Stimulated activated effector memory CD8-positive, alpha-beta T cell treated with anti-CD3 and anti-CD28 coated beads, Interleukin-12 subunit alpha, Interleukin-12 subunit beta, amount 100 ng/mL, for 72 hours (primary cell): Measurements from ENCODE around the gene MRPL54.

ENCODE experiments used
- ATAC-seq: fragments of 150-1000 bp; cut with Tn5 transposase; 2 replicates; pipeline ENCODE4 v1.10.0; 2021
- DNase-seq, 2 donors: peaks; one replicate each; pipeline ENCODE4 v3.0.0; 2021 to 2022; ENCODE audit warnings: low spot score in 2 of 2
- H3K27ac Mint-ChIP-seq: one replicate; pipeline ENCODE4 v1.8.0; 2022; ENCODE audit warnings: mild to moderate bottlenecking, mixed read lengths
- H3K36me3 Mint-ChIP-seq: one replicate; pipeline ENCODE4 v1.8.0; 2022; ENCODE audit warnings: mild to moderate bottlenecking, mixed read lengths
- H3K4me1 Mint-ChIP-seq: one replicate; pipeline ENCODE4 v1.8.0; 2022; ENCODE audit warnings: mixed read lengths
- H3K4me3 Mint-ChIP-seq: one replicate; pipeline ENCODE4 v1.8.0; 2022; ENCODE audit warnings: mild to moderate bottlenecking, mixed read lengths
- H3K9me3 Mint-ChIP-seq: one replicate; pipeline ENCODE4 v1.8.0; 2022; ENCODE audit warnings: mixed read lengths

The MRPL54 gene

GRCh38 chr19:3762501-3763459, at the start of gene MRPL54:
Gene MRPL54, plus strand, starts transcription at chr19:3762682. Its CDS starts 19 bp downstream, at chr19:3762701.
- ATAC-seq (peak; percentile 90), DNase-seq (peak; percentile 99 to 100)
- H3K4me3 Mint-ChIP-seq: peak within 1 kb of the TSS; percentile 99

GRCh38 chr19:3716147-3716668, 46.3 kb upstream of the MRPL54 start:
- H3K9me3 Mint-ChIP-seq: no peaks in the 10 kb centered on the region
- H3K27ac Mint-ChIP-seq: no peak overlapping the region
- H3K4me1 Mint-ChIP-seq: peaks cover 16% of the 10 kb centered on the region
- DNase-seq (no peak), ATAC-seq (no peak)
- no peak overlapping the region for H3K4me3 Mint-ChIP-seq
- H3K36me3 Mint-ChIP-seq: no peaks in the 10 kb centered on the region

More at GRCh38 chr19:3762501-3763459, at the start of gene MRPL54:
- Mint-ChIP-seq H3K36me3 (peaks cover 83% of the 10 kb centered on the region), H3K4me1 (peaks cover 42% of the 10 kb centered on the region), H3K9me3 (no peaks in the 10 kb centered on the region), H3K27ac (peak within 1 kb of the TSS; percentile 99)

DNA sequence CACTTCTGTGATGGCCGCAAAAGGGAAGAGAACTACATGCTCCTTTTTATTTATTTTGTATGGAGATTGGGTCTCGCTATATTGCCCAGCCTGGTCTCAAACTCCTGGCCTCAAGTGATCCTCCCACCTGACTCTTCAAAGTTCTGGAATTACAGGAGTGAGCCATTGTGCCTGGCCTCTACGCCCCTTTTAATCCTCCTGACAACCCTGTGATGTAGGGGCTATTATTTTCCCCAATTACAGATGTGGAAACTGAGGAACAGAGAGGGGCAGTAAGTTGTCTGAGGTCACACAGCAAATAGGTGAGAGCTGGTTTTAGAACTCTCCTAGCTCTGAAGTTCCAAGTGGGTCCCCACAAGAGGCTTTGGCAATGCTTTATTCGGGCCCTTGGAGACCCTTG, 42.6 kb upstream of the MRPL54 start:
- ATAC-seq: no peak
- H3K36me3 Mint-ChIP-seq: no peaks in the 10 kb centered on the region
- no peak overlapping the region for H3K4me3 Mint-ChIP-seq
- no peak for DNase-seq
- no peak overlapping the region for H3K27ac Mint-ChIP-seq
- no peaks in the 10 kb centered on the region for H3K9me3 Mint-ChIP-seq
- peaks cover 11% of the 10 kb centered on the region for H3K4me1 Mint-ChIP-seq

- H3K36me3 Mint-ChIP-seq: no peaks in the 10 kb centered on the region
- no peak overlapping the region for H3K4me3 Mint-ChIP-seq
- DNase-seq: no peak
- peaks cover 15% of the 10 kb centered on the region for H3K4me1 Mint-ChIP-seq
- H3K27ac Mint-ChIP-seq: no peak overlapping the region
- no peaks in the 10 kb centered on the region for H3K9me3 Mint-ChIP-seq
- ATAC-seq: no peak
These were observed 42.0 kb upstream of the MRPL54 start for GRCh38 chr19:3720349-3720917.

GRCh38 chr19:3721131-3721886, 41.2 kb upstream of the MRPL54 start:
- Mint-ChIP-seq H3K4me1 (peaks cover 15% of the 10 kb centered on the region), H3K4me3 (peak overlapping the region; percentile 63), H3K27ac (no peak overlapping the region), H3K9me3 (no peaks in the 10 kb centered on the region), H3K36me3 (no peaks in the 10 kb centered on the region)
- peak; percentile 92 to 98 for DNase-seq
- peak; percentile 94 for ATAC-seq

GRCh38 chr19:3721887-3722442, 40.5 kb upstream of the MRPL54 start:
- Mint-ChIP-seq H3K4me1 (peaks cover 15% of the 10 kb centered on the region), H3K9me3 (no peaks in the 10 kb centered on the region), H3K27ac (no peak overlapping the region), H3K36me3 (no peaks in the 10 kb centered on the region), H3K4me3 (peak overlapping the region; percentile 63)
- ATAC-seq (no peak), DNase-seq (no peak)

DNA sequence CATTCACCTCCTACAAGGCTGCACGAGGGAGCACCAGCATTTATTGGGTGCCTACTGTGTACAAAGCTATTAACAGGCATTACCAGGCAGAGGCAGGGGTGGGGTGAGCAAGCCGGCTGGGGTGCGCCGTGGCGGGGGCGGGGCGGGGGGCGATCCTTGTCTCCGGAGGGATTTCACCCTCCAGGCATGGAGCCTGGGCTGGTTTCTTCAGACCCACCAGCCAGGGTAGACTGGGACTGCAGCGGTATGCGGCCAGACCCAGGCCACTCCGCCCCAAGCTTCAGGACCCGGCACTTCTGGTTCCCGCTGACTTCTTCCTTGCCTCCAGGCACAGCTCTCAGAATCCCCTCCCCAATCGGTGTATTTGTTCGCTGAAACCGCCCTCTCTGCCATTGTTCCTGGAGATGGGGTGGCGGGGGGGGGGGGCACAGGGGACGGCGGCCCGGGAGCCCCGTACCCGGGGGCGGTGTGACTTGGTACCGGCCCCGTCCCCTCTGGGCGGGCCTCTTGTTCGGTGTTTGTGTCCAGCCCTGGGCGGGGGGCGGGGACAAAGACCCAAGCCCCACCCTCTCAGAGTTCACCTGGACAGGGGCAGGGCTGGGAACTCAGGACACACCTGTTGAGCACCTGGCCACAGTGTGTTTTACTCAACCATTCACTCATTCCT, 39.9 kb upstream of the MRPL54 start:
- DNase-seq (no peak), ATAC-seq (no peak)
- Mint-ChIP-seq H3K36me3 (no peaks in the 10 kb centered on the region), H3K9me3 (no peaks in the 10 kb centered on the region), H3K27ac (no peak overlapping the region), H3K4me1 (peaks cover 15% of the 10 kb centered on the region), H3K4me3 (peak overlapping the region; percentile 63)

- Mint-ChIP-seq H3K4me3 (no peak overlapping the region), H3K27ac (no peak overlapping the region), H3K9me3 (no peaks in the 10 kb centered on the region), H3K4me1 (peaks cover 15% of the 10 kb centered on the region), H3K36me3 (no peaks in the 10 kb centered on the region)
- DNase-seq (no peak), ATAC-seq (no peak)
These were observed 39.4 kb upstream of the MRPL54 start for GRCh38 chr19:3723110-3723488.

GRCh38 chr19:3723883-3724282, 38.6 kb upstream of the MRPL54 start:
- DNase-seq: no peak
- ATAC-seq: no peak
- Mint-ChIP-seq H3K27ac (no peak overlapping the region), H3K4me1 (peaks cover 15% of the 10 kb centered on the region), H3K4me3 (no peak overlapping the region), H3K36me3 (no peaks in the 10 kb centered on the region), H3K9me3 (no peaks in the 10 kb centered on the region)

- no peaks in the 10 kb centered on the region for H3K36me3 Mint-ChIP-seq
- no peak overlapping the region for H3K27ac Mint-ChIP-seq
- DNase-seq: no peak
- H3K4me1 Mint-ChIP-seq: peaks cover 16% of the 10 kb centered on the region
- ATAC-seq: no peak
- no peaks in the 10 kb centered on the region for H3K9me3 Mint-ChIP-seq
- no peak overlapping the region for H3K4me3 Mint-ChIP-seq
These were observed 37.4 kb upstream of the MRPL54 start for GRCh38 chr19:3725121-3725520.

- no peaks in the 10 kb centered on the region for H3K9me3 Mint-ChIP-seq
- DNase-seq (no peak), ATAC-seq (no peak)
- no peaks in the 10 kb centered on the region for H3K36me3 Mint-ChIP-seq
- H3K27ac Mint-ChIP-seq: no peak overlapping the region
- peaks cover 14% of the 10 kb centered on the region for H3K4me1 Mint-ChIP-seq
- H3K4me3 Mint-ChIP-seq: no peak overlapping the region
These were observed 36.7 kb upstream of the MRPL54 start for GRCh38 chr19:3725640-3726310.

- H3K27ac Mint-ChIP-seq: no peak overlapping the region
- DNase-seq: no peak
- ATAC-seq: no peak
- no peaks in the 10 kb centered on the region for H3K9me3 Mint-ChIP-seq
- H3K36me3 Mint-ChIP-seq: no peaks in the 10 kb centered on the region
- no peak overlapping the region for H3K4me3 Mint-ChIP-seq
- peaks cover 6% of the 10 kb centered on the region for H3K4me1 Mint-ChIP-seq
These were observed 32.0 kb upstream of the MRPL54 start for GRCh38 chr19:3730457-3730958.

DNA sequence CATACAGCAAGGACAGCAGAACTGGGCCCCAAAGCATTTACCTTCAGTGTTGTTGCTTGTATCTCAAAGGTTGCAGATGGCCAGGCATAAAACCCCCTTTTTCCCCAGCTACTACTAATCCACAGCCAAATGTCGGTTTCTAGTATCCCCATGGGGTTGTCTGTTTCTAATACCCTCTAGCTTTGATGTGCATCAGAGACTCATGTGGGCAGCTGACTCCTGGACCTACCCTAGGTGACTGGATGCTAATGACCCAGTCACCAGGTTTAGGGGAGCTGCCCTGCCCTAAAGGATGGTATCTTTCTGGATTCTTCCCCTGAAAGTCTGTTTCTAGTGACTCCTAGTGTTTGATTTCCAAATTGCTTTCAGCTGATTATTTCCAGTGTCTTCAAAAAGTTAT, 30.4 kb upstream of the MRPL54 start:
- Mint-ChIP-seq H3K9me3 (no peaks in the 10 kb centered on the region), H3K27ac (no peak overlapping the region), H3K4me1 (peaks cover 6% of the 10 kb centered on the region), H3K36me3 (no peaks in the 10 kb centered on the region), H3K4me3 (no peak overlapping the region)
- DNase-seq (no peak), ATAC-seq (no peak)
